Esophagus muscularis mucosa (tissue), 4 donors: Measurements from ENCODE around the gene ANP32A. TPM values are rescaled to one million over a fixed set of nuclear protein-coding genes. Genes with fewer than 3 reads are reported as not detected.

Experiments used
- DNase-seq: peaks from one replicate; pipeline ENCODE4 v3.0.0-alpha.2; 2017; ENCODE audit errors: extremely low spot score
- H3K27ac ChIP-seq, 4 donors: fragments of 200-600 bp; sonication (generic); replicated peaks in 1 of 4; 1 replicate in 3 of 4; 2 replicates in 1 of 4; pipeline ENCODE4 v1.5.1; 2016 to 2019; ENCODE audit warnings: mild to moderate bottlenecking in 1 of 4
- H3K27me3 ChIP-seq, 4 donors: fragments of 200-600 bp; sonication (generic); one replicate each; pipeline versions ENCODE4 v1.5.1 to v1.6.0; 2016 to 2019
- H3K36me3 ChIP-seq, 4 donors: fragments of 200-600 bp; sonication (generic); one replicate each; pipeline ENCODE4 v1.5.1; 2016 to 2019
- H3K4me1 ChIP-seq, 4 donors: fragments of 200-600 bp; sonication (generic); one replicate each; pipeline ENCODE4 v1.5.1; 2016 to 2019
- H3K4me3 ChIP-seq, 4 donors: fragments of 200-600 bp; sonication (generic); 1 replicate in 2 of 4; 2 replicates in 2 of 4; pipeline ENCODE4 v1.5.1; 2016 to 2019; ENCODE audit warnings: mild to moderate bottlenecking in 4 of 4, moderate library complexity in 1 of 4
- H3K9me3 ChIP-seq, 4 donors: fragments of 200-600 bp; sonication (generic); 1 replicate in 3 of 4; 2 replicates in 1 of 4; pipeline ENCODE4 v1.5.1; 2016 to 2019
- EP300 ChIP-seq: sonication (generic); formaldehyde crosslinking; IDR thresholded peaks from one replicate; pipeline ENCODE4 v1.6.1; 2017; ENCODE audit warnings: antibody characterized with exemption
- POLR2A ChIP-seq: fragments of 450-650 bp; IDR thresholded peaks from one replicate; pipeline ENCODE4 v1.6.1; 2017; ENCODE audit warnings: antibody characterized with exemption, moderate library complexity, mild to moderate bottlenecking, low read depth
- POLR2AphosphoS5 ChIP-seq, 2 donors: sonication (generic); formaldehyde crosslinking; IDR thresholded peaks; one replicate each; pipeline ENCODE4 v1.6.1; 2017; ENCODE audit warnings: antibody characterized with exemption in 2 of 2
- WGBS: methylation state at CpG from one replicate; pipeline ENCODE4 v1.1.5; 2018; 5-methylcytosine and 5-hydroxymethylcytosine counted together
- intact Hi-C: fragments of 100-400 bp; cut with DNase I; formaldehyde crosslinking; loops from one replicate; pipeline ENCODE4 v1.15.1; 2023
- total RNA-seq, 4 donors: library from RNA; depleted of rRNA; stranded (reverse); fragments of >200 nt; gene quantifications; one replicate each; pipeline versions ENCODE4 v1.1.0 to v1.2.1, GENCODE V29; 2016
- TF ChIP-seq, protein P1 (sequence below), 3 experiments: fragments of 200-600 bp in 2 of 3; fragments of 450-650 bp in 1 of 3; sonication (generic) in 2 of 3; IDR thresholded peaks; one replicate each; pipeline ENCODE4 v1.5.1; 2017 to 2019; ENCODE audit warnings: antibody characterized with exemption in 3 of 3, mild to moderate bottlenecking in 2 of 3, moderate library complexity in 1 of 3

ANP32A gene
- total RNA-seq, 4 donors from 2014 or later = 35.3 to 64.1 (median 51.1) TPM

DNA sequence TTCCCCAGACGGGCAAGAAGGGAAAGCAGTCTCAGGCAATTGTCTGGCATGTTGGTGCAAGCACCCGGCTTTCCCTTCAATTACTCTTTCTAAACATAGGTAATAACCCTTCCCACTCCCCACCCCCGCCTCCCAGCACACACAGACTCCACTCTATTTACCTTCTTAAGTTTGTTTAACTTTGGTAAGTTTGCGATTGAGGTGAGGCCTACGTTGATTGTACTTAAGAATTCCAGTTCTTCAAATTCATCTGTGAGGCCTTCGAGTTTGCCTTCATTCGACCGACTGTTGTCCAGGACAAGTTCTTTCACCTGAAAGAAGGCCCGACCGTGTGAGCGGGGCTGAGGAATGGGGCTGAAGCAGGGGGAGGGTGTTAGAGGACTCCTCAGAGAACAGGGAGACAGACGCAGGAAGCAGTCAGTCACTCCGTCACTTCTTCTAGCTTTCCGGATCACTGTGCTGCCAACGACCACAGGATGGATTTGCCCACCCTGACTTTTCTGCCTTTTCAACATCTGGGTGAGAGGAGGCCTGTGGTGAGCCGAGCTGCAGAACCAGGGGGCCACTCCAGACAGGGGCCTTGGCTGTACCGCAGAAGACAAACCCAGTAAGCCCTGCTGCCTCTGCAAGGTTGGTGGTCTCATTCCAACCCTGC, 33.0 kb downstream of the ANP32A start:
- intact Hi-C loops = no loop called here
- Histone ChIP-seq H3K4me3 (no peak overlapping the region), H3K27ac (no peak overlapping the region), H3K27me3 (no peaks in the 10 kb centered on the region), H3K4me1 (peaks cover 42 to 55% (median 48%) of the 10 kb centered on the region in 4 donors), H3K9me3 (no peaks in the 10 kb centered on the region), H3K36me3 (peaks cover 0 to 51% (median 44%) of the 10 kb centered on the region in 4 donors)
- TF ChIP-seq, protein P1, sequence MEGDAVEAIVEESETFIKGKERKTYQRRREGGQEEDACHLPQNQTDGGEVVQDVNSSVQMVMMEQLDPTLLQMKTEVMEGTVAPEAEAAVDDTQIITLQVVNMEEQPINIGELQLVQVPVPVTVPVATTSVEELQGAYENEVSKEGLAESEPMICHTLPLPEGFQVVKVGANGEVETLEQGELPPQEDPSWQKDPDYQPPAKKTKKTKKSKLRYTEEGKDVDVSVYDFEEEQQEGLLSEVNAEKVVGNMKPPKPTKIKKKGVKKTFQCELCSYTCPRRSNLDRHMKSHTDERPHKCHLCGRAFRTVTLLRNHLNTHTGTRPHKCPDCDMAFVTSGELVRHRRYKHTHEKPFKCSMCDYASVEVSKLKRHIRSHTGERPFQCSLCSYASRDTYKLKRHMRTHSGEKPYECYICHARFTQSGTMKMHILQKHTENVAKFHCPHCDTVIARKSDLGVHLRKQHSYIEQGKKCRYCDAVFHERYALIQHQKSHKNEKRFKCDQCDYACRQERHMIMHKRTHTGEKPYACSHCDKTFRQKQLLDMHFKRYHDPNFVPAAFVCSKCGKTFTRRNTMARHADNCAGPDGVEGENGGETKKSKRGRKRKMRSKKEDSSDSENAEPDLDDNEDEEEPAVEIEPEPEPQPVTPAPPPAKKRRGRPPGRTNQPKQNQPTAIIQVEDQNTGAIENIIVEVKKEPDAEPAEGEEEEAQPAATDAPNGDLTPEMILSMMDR (IDR thresholded peaks at IDR 0.05) = no peak
- TF ChIP-seq EP300 = no peak
- TF ChIP-seq POLR2A = no peak
- TF ChIP-seq POLR2AphosphoS5 (IDR thresholded peaks at IDR 0.05) = no peak
- 62% methylated on average over 16 of the region's 17 CpGs for WGBS
- DNase-seq = no peak

- Histone ChIP-seq H3K36me3 (peaks cover 0 to 61% (median 51%) of the 10 kb centered on the region in 4 donors), H3K27ac (no peak overlapping the region), H3K4me1 (peaks cover 32 to 51% (median 41%) of the 10 kb centered on the region in 4 donors), H3K27me3 (no peaks in the 10 kb centered on the region), H3K4me3 (no peak overlapping the region), H3K9me3 (no peaks in the 10 kb centered on the region)
- intact Hi-C loops = no loop called here
- TF ChIP-seq POLR2A (no peak), EP300 (no peak), POLR2AphosphoS5 (IDR thresholded peaks at IDR 0.05) (no peak)
- TF ChIP-seq, protein P1 (IDR thresholded peaks at IDR 0.05) = no peak
- WGBS = 84% methylated on average over 4 of the region's 5 CpGs
- no peak for DNase-seq
Observed at GRCh38 chr15:68786753-68787152, 33.9 kb downstream of the ANP32A start.

GRCh38 chr15:68785541-68785940, 35.2 kb downstream of the ANP32A start:
- peaks cover 6 to 69% (median 58%) of the 10 kb centered on the region in 4 donors for H3K36me3 ChIP-seq
- intact Hi-C loops = no loop called here
- no peak for DNase-seq

GRCh38 chr15:68784206-68784605, 36.5 kb downstream of the ANP32A start:
- no peaks in the 10 kb centered on the region for H3K27me3 ChIP-seq
- H3K4me1 ChIP-seq = peaks cover 6 to 26% (median 16%) of the 10 kb centered on the region in 4 donors
- TF ChIP-seq, protein P1 (IDR thresholded peaks at IDR 0.05) = no peak
- TF ChIP-seq EP300 (no peak), POLR2A (no peak), POLR2AphosphoS5 (IDR thresholded peaks at IDR 0.05) (no peak)
- 93% methylated on average over 13 of the region's 13 CpGs for WGBS
- intact Hi-C loops = loop anchor here (5.0 kb wide), 1 partner anchor 33 kb away; no protein-coding TSS in a partner anchor
- peaks cover 10 to 82% (median 71%) of the 10 kb centered on the region in 4 donors for H3K36me3 ChIP-seq
- no peak overlapping the region for H3K4me3 ChIP-seq
- DNase-seq = no peak
- no peaks in the 10 kb centered on the region for H3K9me3 ChIP-seq
- H3K27ac ChIP-seq = no peak overlapping the region

More at GRCh38 chr15:68785541-68785940, 35.2 kb downstream of the ANP32A start:
- 50% methylated on average over 2 of the region's 5 CpGs for WGBS
- peaks cover 20 to 39% (median 29%) of the 10 kb centered on the region in 4 donors for H3K4me1 ChIP-seq
- H3K27ac ChIP-seq = no peak overlapping the region
- H3K27me3 ChIP-seq = no peaks in the 10 kb centered on the region
- no peak for TF ChIP-seq POLR2A
- no peak for TF ChIP-seq POLR2AphosphoS5 (IDR thresholded peaks at IDR 0.05)
- TF ChIP-seq, protein P1 (IDR thresholded peaks at IDR 0.05) = no peak
- TF ChIP-seq EP300 = no peak
- no peaks in the 10 kb centered on the region for H3K9me3 ChIP-seq
- H3K4me3 ChIP-seq = no peak overlapping the region
